WTC11 (cell line): ENCODE results near the gene IL1F10. TPM values are rescaled to one million over a fixed set of nuclear protein-coding genes. Genes with fewer than 3 reads are reported as not detected.

Source experiments
- ATAC-seq: fragments of 200-7000 bp; cut with Tn5 transposase; 2 replicates; pipeline ENCODE4 v1.10.0; 2021; ENCODE audit warnings: mild to moderate bottlenecking, moderate library complexity
- CTCF ChIA-PET: fragments of 300-600 bp; sonication (Branson Sonifier 250); formaldehyde crosslinking; loops from one replicate; lab custom pipeline; 2021; ENCODE audit warnings: antibody characterized with exemption; lab: Charles Lee
- POLR2A ChIA-PET: fragments of 350-600 bp; sonication (Branson Sonifier 250); formaldehyde crosslinking; loops from one replicate; lab custom pipeline; 2021; ENCODE audit warnings: antibody characterized with exemption; lab: Charles Lee
- DNase-seq: peaks from one replicate; pipeline ENCODE4 v3.0.0; 2021; ENCODE audit warnings: low spot score
- H3K27ac Mint-ChIP-seq: 2 replicates; pipeline ENCODE4 v1.8.0; 2021; ENCODE audit warnings: mixed read lengths
- H3K27me3 Mint-ChIP-seq: 2 replicates; pipeline ENCODE4 v1.8.0; 2021; ENCODE audit warnings: low read depth, mild to moderate bottlenecking, moderate library complexity, mixed read lengths
- H3K36me3 Mint-ChIP-seq: 2 replicates; pipeline ENCODE4 v1.8.0; 2021; ENCODE audit warnings: mixed read lengths
- H3K4me1 Mint-ChIP-seq: 2 replicates; pipeline ENCODE4 v1.8.0; 2022; ENCODE audit warnings: mixed read lengths
- H3K4me3 Mint-ChIP-seq: 2 replicates; pipeline ENCODE4 v1.8.0; 2021; ENCODE audit warnings: mild to moderate bottlenecking, moderate library complexity, mixed read lengths
- H3K9me3 Mint-ChIP-seq: 2 replicates; pipeline ENCODE4 v1.8.0; 2021; ENCODE audit warnings: mixed read lengths
- AR ChIP-seq: fragments of 250-450 bp; sonication (Bioruptor Pico); IDR thresholded peaks from 2 replicates; pipeline ENCODE4 v1.9.0; 2021; ENCODE audit warnings: mild to moderate bottlenecking
- CDX4 ChIP-seq: fragments of 250-450 bp; sonication (Bioruptor Pico); IDR thresholded peaks from 2 replicates; pipeline ENCODE4 v1.9.0; 2021; ENCODE audit warnings: moderate library complexity, mild to moderate bottlenecking, inconsistent platforms, borderline replicate concordance
- CTCF ChIP-seq: fragments of 200-600 bp; IDR thresholded peaks from 2 replicates; pipeline ENCODE4 v1.8.0; 2022; ENCODE audit warnings: antibody characterized with exemption
- E2F4 ChIP-seq: sonication (generic); formaldehyde crosslinking; IDR thresholded peaks from 2 replicates; pipeline ENCODE4 v1.8.1; 2022; ENCODE audit warnings: low read depth, mild to moderate bottlenecking, moderate library complexity, missing genetic modification reagents, borderline replicate concordance
- E2F5 ChIP-seq: sonication (generic); formaldehyde crosslinking; IDR thresholded peaks from 2 replicates; pipeline ENCODE4 v1.8.1; 2022; ENCODE audit warnings: mild to moderate bottlenecking, moderate library complexity, missing genetic modification reagents
- EMX1 ChIP-seq: fragments of 250-450 bp; sonication (Bioruptor Pico); IDR thresholded peaks from 2 replicates; pipeline ENCODE4 v1.8.0; 2021; ENCODE audit warnings: mild to moderate bottlenecking
- ESRRA ChIP-seq: sonication (generic); formaldehyde crosslinking; IDR thresholded peaks from 2 replicates; pipeline ENCODE4 v1.8.1; 2022; ENCODE audit warnings: mild to moderate bottlenecking, missing genetic modification reagents, borderline replicate concordance
- ETV6 ChIP-seq: sonication (generic); formaldehyde crosslinking; IDR thresholded peaks from 2 replicates; pipeline ENCODE4 v1.8.1; 2022; ENCODE audit warnings: mild to moderate bottlenecking, missing genetic modification reagents
- FOXP1 ChIP-seq: sonication (generic); formaldehyde crosslinking; IDR thresholded peaks from 2 replicates; pipeline ENCODE4 v1.8.0; 2022; ENCODE audit warnings: missing genetic modification reagents, mild to moderate bottlenecking, moderate library complexity, borderline replicate concordance
- GABPB1 ChIP-seq: sonication (generic); formaldehyde crosslinking; IDR thresholded peaks from 2 replicates; pipeline ENCODE4 v1.8.1; 2023; ENCODE audit warnings: mild to moderate bottlenecking, missing genetic modification reagents
- GRHL2 ChIP-seq: fragments of 250-450 bp; sonication (Bioruptor Pico); IDR thresholded peaks from 2 replicates; pipeline ENCODE4 v1.8.0; 2022; ENCODE audit warnings: mild to moderate bottlenecking, moderate library complexity; ENCODE audit not compliant: insufficient replicate concordance, severe bottlenecking
- HMGA2 ChIP-seq: fragments of 250-450 bp; sonication (Bioruptor Pico); IDR thresholded peaks from 2 replicates; pipeline ENCODE4 v1.4.0; 2021; ENCODE audit warnings: mild to moderate bottlenecking, moderate library complexity
- NFYB ChIP-seq: sonication (generic); formaldehyde crosslinking; conservative IDR thresholded peaks from 2 replicates; pipeline ENCODE4 v1.8.0; 2022; ENCODE audit warnings: low read depth, missing genetic modification reagents
- OVOL2 ChIP-seq: fragments of 250-450 bp; sonication (Bioruptor Pico); IDR thresholded peaks from 2 replicates; pipeline ENCODE4 v1.9.0; 2021; ENCODE audit warnings: mild to moderate bottlenecking, borderline replicate concordance
- PRDM15 ChIP-seq: sonication (generic); formaldehyde crosslinking; IDR thresholded peaks from 2 replicates; pipeline ENCODE4 v1.8.0; 2022; ENCODE audit warnings: missing genetic modification reagents
- RELA ChIP-seq: sonication (generic); formaldehyde crosslinking; IDR thresholded peaks from 2 replicates; pipeline ENCODE4 v1.8.1; 2022; ENCODE audit warnings: missing genetic modification reagents, mild to moderate bottlenecking, borderline replicate concordance
- TCF7 ChIP-seq: sonication (generic); formaldehyde crosslinking; IDR thresholded peaks from 2 replicates; pipeline ENCODE4 v1.8.0; 2022; ENCODE audit warnings: mild to moderate bottlenecking, low read depth, missing genetic modification reagents, moderate library complexity
- TP53 ChIP-seq: sonication (generic); formaldehyde crosslinking; IDR thresholded peaks from 2 replicates; pipeline ENCODE4 v1.8.1; 2023; ENCODE audit warnings: mild to moderate bottlenecking, missing genetic modification reagents
- USF2 ChIP-seq: sonication (generic); formaldehyde crosslinking; IDR thresholded peaks from 2 replicates; pipeline ENCODE4 v1.8.1; 2023; ENCODE audit warnings: mild to moderate bottlenecking, missing genetic modification reagents, moderate library complexity
- ZMAT4 ChIP-seq: fragments of 250-450 bp; sonication (Bioruptor Pico); IDR thresholded peaks from 2 replicates; pipeline ENCODE4 v1.9.0; 2021; ENCODE audit warnings: mild to moderate bottlenecking
- ZNF232 ChIP-seq: sonication (generic); formaldehyde crosslinking; IDR thresholded peaks from 2 replicates; pipeline ENCODE4 v1.8.0; 2022; ENCODE audit warnings: mild to moderate bottlenecking, missing genetic modification reagents
- ZNF423 ChIP-seq: fragments of 250-450 bp; sonication (Bioruptor Pico); IDR thresholded peaks from 2 replicates; pipeline ENCODE4 v2.1.2; 2022; ENCODE audit warnings: mild to moderate bottlenecking, moderate library complexity
- total RNA-seq: library from RNA; stranded (reverse); gene quantifications from 3 replicates; pipeline ENCODE4 v1.2.3, GENCODE V29; 2021

The IL1F10 gene
- total RNA-seq, 1 experiment from 2014 or later, result not detected

- TF ChIP-seq NFYB (CRISPR knock-in tag) (no peak), USF2 (no peak), ZNF423 (no peak), GRHL2 (CRISPR knock-in tag) (no peak)
These were observed 35.0 kb upstream of the IL1F10 start (continued) for GRCh38 chr2:113032737-113033136.

- ATAC-seq, result no peak
- Mint-ChIP-seq H3K9me3 (peaks cover 17% of the 10 kb centered on the region), H3K27me3 (peaks cover 17% of the 10 kb centered on the region), H3K4me1 (no peaks in the 10 kb centered on the region), H3K4me3 (no peak overlapping the region)
- CTCF ChIA-PET, result no interaction called here
- TF ChIP-seq PRDM15 (CRISPR knock-in tag), result no peak
- no peak for TF ChIP-seq ZNF423
- no peak for TF ChIP-seq OVOL2
- TF ChIP-seq HMGA2 (CRISPR knock-in tag), result no peak
- TF ChIP-seq E2F4 (CRISPR knock-in tag), result no peak
- TF ChIP-seq, all 79 proteins: peak for 0
- Mint-ChIP-seq H3K27ac (no peak overlapping the region), H3K36me3 (no peaks in the 10 kb centered on the region)
- POLR2A ChIA-PET, result no interaction called here
- no peak for DNase-seq
These were observed 33.8 kb upstream of the IL1F10 start for GRCh38 chr2:113034016-113034415.

GRCh38 chr2:113036763-113037162 is 31.0 kb upstream of the IL1F10 start:
- Mint-ChIP-seq H3K36me3 (no peaks in the 10 kb centered on the region), H3K4me1 (no peaks in the 10 kb centered on the region), H3K27me3 (peaks cover 19% of the 10 kb centered on the region), H3K4me3 (no peak overlapping the region), H3K27ac (no peak overlapping the region), H3K9me3 (peaks cover 7% of the 10 kb centered on the region; the same call in 1 of the 2 replicates)
- DNase-seq (no peak), ATAC-seq (no peak)
- ChIA-PET CTCF (no interaction called here), POLR2A (no interaction called here)
- TF ChIP-seq TP53 (CRISPR knock-in tag) (no peak), GRHL2 (CRISPR knock-in tag) (no peak), TCF7 (CRISPR knock-in tag) (no peak), EMX1 (CRISPR knock-in tag) (no peak), GABPB1 (CRISPR knock-in tag) (no peak), E2F5 (CRISPR knock-in tag) (no peak), ETV6 (CRISPR knock-in tag) (no peak), NFYB (CRISPR knock-in tag) (no peak), FOXP1 (CRISPR knock-in tag) (no peak), AR (CRISPR knock-in tag) (no peak), ZMAT4 (CRISPR knock-in tag) (no peak), CTCF (no peak), RELA (CRISPR knock-in tag) (no peak), ZNF232 (no peak), CDX4 (CRISPR knock-in tag) (no peak), ESRRA (CRISPR knock-in tag) (no peak)
